ENCODE measurements around the gene TH.

The TH gene

GRCh38 chr11:2208691-2209369, 37.2 kb upstream of the TH start:
- DNase-seq: no peak

GRCh38 chr11:2207773-2208621, 36.4 kb upstream of the TH start:
- DNase-seq: no peak

GRCh38 chr11:2207212-2207611, 35.6 kb upstream of the TH start:
- DNase-seq: peak; percentile 3

GRCh38 chr11:2205981-2206690, 34.5 kb upstream of the TH start:
- peak; percentile 2 for DNase-seq

GRCh38 chr11:2205214-2205720, 33.7 kb upstream of the TH start:
- peak; percentile 2 for DNase-seq

- no peak for DNase-seq
These were observed 33.0 kb upstream of the TH start for GRCh38 chr11:2204361-2205213.

GRCh38 chr11:2203440-2204259, 32.0 kb upstream of the TH start:
- DNase-seq: no peak

DNA sequence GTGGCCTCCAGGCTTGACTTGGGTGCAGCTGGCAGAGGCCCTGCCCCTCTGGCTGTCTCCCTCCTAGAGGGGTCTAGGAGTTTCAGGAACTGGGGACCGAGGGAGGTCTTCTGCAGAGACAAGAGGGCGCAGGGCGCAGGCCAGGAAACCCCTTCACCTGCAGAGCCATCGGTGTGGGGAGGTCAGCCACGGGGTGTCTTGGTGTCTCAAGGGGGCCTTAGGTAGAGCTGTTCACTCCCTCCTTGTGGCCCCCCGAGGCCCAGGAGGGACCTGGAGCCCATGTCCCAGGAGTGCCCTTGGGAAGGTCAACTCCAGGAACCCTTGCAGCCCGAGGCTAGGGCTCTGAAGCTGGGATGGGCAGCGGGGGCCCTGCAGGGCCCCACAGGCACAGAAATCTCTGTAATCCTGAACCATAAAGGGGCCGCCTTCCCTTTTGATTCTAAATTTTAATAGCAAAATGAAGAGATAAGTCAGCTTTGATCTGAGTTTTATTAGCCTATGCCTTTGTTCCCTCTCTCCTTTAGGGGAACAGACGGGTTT, 31.4 kb upstream of the TH start:
- DNase-seq: no peak

GRCh38 chr11:2202071-2202899, 30.7 kb upstream of the TH start:
- no peak for DNase-seq

- DNase-seq: no peak
These were observed 29.9 kb upstream of the TH start for GRCh38 chr11:2201542-2201941.

GRCh38 chr11:2200957-2201519, 29.4 kb upstream of the TH start:
- DNase-seq: no peak

DNA sequence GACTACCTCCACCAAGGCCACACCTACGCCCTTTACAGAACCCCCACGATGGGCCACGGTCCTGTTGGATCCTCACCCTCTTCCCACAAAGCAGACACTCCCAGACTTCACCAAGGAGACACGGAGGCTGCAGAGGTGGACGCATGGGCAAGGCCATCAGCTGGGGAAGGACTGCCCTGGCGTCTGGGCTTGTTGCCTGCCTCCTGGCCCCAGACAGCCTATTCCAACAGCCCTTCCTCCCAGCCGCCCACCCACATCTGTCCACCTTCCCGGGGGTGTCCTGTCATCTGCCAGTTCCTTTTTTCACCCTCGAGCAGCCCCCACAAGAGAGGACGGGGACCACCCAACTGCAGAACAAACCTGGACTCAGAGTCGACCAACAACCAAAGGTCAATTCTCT, 28.9 kb upstream of the TH start:
- DNase-seq: no peak

DNA sequence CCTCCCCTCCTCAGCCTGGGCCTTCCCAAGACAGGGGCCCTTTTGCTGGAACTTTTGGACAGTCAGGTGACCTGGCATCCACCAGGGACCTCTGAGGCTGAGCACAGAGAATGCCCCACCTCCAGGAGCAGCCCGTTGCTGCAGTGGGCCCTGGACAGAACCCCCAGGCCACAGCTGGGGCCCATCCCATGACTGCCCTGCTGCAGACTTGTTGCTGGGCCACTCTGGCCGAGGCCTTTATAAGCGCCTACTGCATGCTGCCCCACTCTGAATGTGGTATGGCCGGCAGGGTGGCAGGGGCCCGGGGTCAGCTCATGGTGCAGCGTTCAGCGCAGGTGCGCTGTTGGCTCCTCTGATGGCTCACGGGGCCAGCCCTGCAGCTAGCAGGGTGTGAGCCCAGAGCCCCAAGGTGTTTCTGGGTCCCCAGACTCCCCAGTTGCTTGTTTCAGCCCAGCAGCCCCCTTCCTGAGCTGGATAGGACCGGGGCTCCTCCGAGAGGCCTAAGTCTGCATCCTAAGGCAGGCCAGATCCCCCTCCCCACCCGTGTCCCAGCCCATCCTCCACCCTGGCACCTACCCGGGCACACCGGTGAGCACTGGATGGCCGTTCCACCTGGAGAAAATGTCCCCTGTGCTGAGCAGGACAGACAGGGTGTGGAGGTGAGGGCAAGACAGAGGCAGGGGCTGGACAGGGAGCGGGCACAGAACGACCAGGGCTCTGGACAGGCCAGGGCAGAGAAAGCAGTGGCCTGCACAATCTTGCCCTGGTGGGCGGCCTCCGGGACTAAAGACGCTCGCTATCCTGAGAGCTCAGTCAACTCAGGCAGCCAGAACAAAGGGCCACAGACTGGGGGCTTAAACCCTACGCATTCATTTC, 28.1 kb upstream of the TH start:
- DNase-seq: no peak

DNA sequence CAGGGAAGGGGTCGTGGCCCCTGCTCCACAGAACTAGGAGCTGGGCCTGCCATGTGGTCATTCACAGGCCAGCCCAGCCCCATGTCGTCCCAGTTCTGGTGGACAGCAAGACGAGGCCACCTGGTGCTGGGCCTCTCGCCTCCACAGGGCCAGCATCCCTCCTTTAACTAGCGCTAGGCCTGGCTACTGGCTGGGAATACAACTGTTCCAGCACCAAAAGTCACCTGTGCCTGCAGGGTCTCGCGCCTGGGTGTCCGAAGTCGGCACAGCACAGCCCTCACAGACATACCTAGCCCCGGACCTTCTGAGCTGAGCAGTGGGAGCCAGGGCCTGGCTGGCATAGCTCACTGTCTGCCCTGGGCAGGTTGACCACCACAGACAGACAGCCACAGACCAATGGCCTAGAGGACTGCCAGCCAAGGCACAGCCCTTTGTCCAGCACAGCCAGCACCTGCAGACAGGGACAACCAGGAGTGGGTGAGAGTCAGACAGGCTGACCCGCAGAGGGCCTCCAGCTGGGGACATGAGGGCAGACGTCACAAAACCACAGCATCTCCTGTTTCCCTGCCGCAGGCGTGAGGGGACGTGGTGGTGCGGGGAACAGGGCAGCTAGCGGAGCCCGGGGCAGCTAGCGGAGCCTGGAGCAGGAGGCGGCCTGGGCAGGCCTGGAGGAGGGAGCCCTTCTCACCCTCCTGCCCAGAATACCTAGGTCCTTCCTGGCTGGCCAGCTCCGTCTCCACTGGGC, 27.2 kb upstream of the TH start:
- no peak for DNase-seq

DNA sequence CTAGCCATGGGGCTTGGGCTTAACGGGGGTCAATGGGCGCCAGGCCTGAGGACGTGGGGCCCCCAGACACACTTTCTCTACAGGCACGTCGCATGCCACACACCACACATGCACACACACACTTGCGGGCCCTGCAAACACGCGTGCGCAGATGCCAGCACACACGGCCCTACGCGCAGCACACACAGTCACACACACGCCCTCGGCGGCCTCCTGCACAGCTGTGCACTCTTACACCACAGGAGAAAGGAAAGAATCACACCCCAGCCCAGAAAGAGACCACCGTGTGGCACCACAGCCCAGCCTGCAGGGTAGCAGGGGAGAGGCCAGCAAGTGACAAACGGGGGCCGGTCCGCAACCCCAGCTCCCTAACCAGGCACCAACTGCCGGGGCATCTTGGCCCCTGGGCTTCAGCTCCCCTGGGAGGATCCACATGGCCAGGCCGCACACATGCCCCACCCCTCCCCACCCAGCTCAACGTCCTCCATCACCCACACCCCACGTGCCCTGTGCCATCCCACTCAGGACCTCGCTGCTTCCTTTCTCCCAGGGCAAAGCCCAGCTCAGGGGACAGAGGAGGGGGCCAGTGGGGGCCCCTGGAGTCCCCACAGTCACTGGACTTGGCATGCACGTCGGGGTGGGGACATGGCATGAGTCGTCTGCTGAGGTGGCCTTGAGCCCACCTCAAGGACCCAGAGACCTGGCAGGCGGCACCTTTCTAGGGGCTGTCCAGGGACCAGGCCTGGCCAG, 26.3 kb upstream of the TH start:
- no peak for DNase-seq

- peak; percentile 68 for DNase-seq
These were observed 25.6 kb upstream of the TH start for GRCh38 chr11:2196970-2197770.

DNA sequence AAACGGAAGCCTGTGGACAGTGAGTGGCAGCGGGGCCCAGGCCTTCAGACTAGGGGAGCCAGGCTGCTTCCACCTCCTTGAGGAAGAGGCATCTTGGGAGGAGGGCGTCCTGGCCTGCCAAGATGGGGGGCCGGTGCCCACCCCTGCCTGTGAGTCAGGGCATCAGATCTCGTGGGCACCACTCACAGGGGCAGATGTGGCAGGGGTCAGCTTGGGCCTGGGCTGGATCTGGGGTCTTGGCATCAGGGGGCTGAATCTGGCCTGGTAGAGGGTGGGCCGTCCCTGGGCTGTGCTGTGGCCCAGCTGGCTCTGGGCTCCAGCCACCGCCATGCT, 24.1 kb upstream of the TH start:
- no peak for DNase-seq

All from activated gamma-delta T cell treated with Interleukin-2 at 50 U/mL for 16 hours (primary cell).